GM12878 (cell line): Measurements from ENCODE around the gene CAB39. TPM values are rescaled to one million over a fixed set of nuclear protein-coding genes. Genes with fewer than 3 reads are reported as not detected.

Experiments
- ATAC-seq: fragments of 200-7000 bp; cut with Tn5 transposase; 3 replicates; pipeline ENCODE4 v1.9.1; 2020; ENCODE audit warnings: mild to moderate bottlenecking, moderate library complexity
- BruUV-seq: library from RNA; stranded (reverse); fragments of 400-500 nt; replicated peaks from 2 replicates; lab custom pipeline; 2021; lab: Mats Ljungman, UMichigan
- CTCF ChIA-PET: fragments of 300-600 bp; sonication (Branson Sonifier 250); formaldehyde crosslinking; extraction: SDS; loops from one replicate; lab custom pipeline; 2021; ENCODE audit warnings: inconsistent platforms; lab: Yijun Ruan, JAX
- POLR2A ChIA-PET: fragments of 350-600 bp; formaldehyde crosslinking; extraction: SDS; loops from one replicate; lab custom pipeline; 2021; ENCODE audit warnings: inconsistent platforms; lab: Charles Lee
- RAD21 ChIA-PET: fragments of 300-600 bp; sonication (Branson Sonifier 250); formaldehyde crosslinking; loops from one replicate; lab custom pipeline; 2023; ENCODE audit warnings: antibody characterized with exemption; ENCODE audit not compliant: unreplicated experiment; lab: Charles Lee
- SMC1A ChIA-PET: fragments of 300-600 bp; sonication (Branson Sonifier 250); formaldehyde crosslinking; loops from one replicate; lab custom pipeline; 2023; ENCODE audit not compliant: unreplicated experiment, uncharacterized antibody; lab: Charles Lee
- DNase-seq: peaks from one replicate; pipeline ENCODE4 v3.0.0-alpha.2; 2011; ENCODE audit warnings: low read depth, low spot score
- FAIRE-seq: peaks from 3 replicates; lab custom pipeline; 2011; peaks lifted over from hg19 to GRCh38; lab: Jason Lieb, UNC
- H2AFZ ChIP-seq: 2 replicates; pipeline ENCODE4 v1.6.0; 2011; ENCODE audit warnings: low read depth, low read length, control low read depth; ENCODE audit not compliant: control insufficient read depth
- H3K27ac ChIP-seq: 2 replicates; pipeline ENCODE4 v1.5.1; 2011; ENCODE audit warnings: control low read depth; ENCODE audit not compliant: control insufficient read depth, insufficient read depth
- H3K27me3 ChIP-seq, 2 experiments: replicated peaks in 1 of 2; 2 replicates each; pipeline versions ENCODE4 v1.6.0 to v1.6.1; 2011; ENCODE audit warnings: low read length in 1 of 2; ENCODE audit not compliant: control insufficient read depth in 2 of 2, insufficient read depth in 2 of 2
- H3K36me3 ChIP-seq, 2 experiments: 2 replicates each; pipeline ENCODE4 v1.5.1; 2011; ENCODE audit warnings: low read length in 1 of 2; ENCODE audit not compliant: control insufficient read depth in 2 of 2, insufficient read depth in 2 of 2
- H3K4me1 ChIP-seq: 2 replicates; pipeline ENCODE4 v1.6.1; 2011; ENCODE audit warnings: mild to moderate bottlenecking, low read length, moderate library complexity, mixed read lengths; ENCODE audit not compliant: control insufficient read depth, insufficient read depth
- H3K4me2 ChIP-seq: 2 replicates; pipeline ENCODE4 v1.6.0; 2011; ENCODE audit warnings: control low read depth; ENCODE audit not compliant: control insufficient read depth, insufficient read depth
- H3K4me3 ChIP-seq: fragments of 200-600 bp; sonication (generic); 2 replicates; pipeline ENCODE4 v1.5.1; 2016
- H3K79me2 ChIP-seq: 2 replicates; pipeline ENCODE4 v1.6.0; 2011; ENCODE audit warnings: low read length; ENCODE audit not compliant: control insufficient read depth, insufficient read depth
- H3K9ac ChIP-seq: 2 replicates; pipeline ENCODE4 v1.8.0; 2011; ENCODE audit warnings: low read length, control low read depth, mixed read lengths; ENCODE audit not compliant: control insufficient read depth, insufficient read depth
- H3K9me3 ChIP-seq: replicated peaks from 3 replicates; pipeline ENCODE4 v1.5.1; 2011; ENCODE audit warnings: mild to moderate bottlenecking, low read length; ENCODE audit not compliant: control insufficient read depth, insufficient read depth
- H4K20me1 ChIP-seq: 2 replicates; pipeline ENCODE4 v1.6.0; 2011; ENCODE audit not compliant: control insufficient read depth, insufficient read depth
- ASH2L ChIP-seq: fragments of 300-600, 200-600 bp; sonication (generic); IDR thresholded peaks from 2 replicates; pipeline ENCODE4 v1.6.1; 2017; ENCODE audit warnings: low read depth, mild to moderate bottlenecking, borderline replicate concordance
- CBX5 ChIP-seq: sonication (generic); IDR thresholded peaks from 2 replicates; pipeline ENCODE4 v1.6.1; 2016; ENCODE audit warnings: low read depth, moderate library complexity, mild to moderate bottlenecking, inconsistent platforms
- HDGF ChIP-seq: fragments of 450-650 bp; IDR thresholded peaks from 2 replicates; pipeline ENCODE4 v1.6.1; 2016; ENCODE audit warnings: antibody characterized with exemption
- IKZF2 ChIP-seq, 2 experiments: fragments of 450-650 bp; IDR thresholded peaks; 2 replicates each; pipeline ENCODE4 v1.6.1; 2017; ENCODE audit warnings: mild to moderate bottlenecking in 2 of 2, moderate library complexity in 2 of 2
- MEF2B ChIP-seq: fragments of 450-650 bp; IDR thresholded peaks from 2 replicates; pipeline ENCODE4 v1.6.1; 2018; ENCODE audit warnings: mild to moderate bottlenecking, moderate library complexity; ENCODE audit not compliant: partially characterized antibody, poor library complexity, severe bottlenecking
- MLLT1 ChIP-seq: fragments of 450-650 bp; IDR thresholded peaks from 2 replicates; pipeline ENCODE4 v1.6.1; 2016; ENCODE audit warnings: mild to moderate bottlenecking
- NBN ChIP-seq: fragments of 450-650 bp; IDR thresholded peaks from 2 replicates; pipeline ENCODE4 v1.6.1; 2016
- TARDBP ChIP-seq: IDR thresholded peaks from 2 replicates; pipeline ENCODE4 v1.6.1; 2016; ENCODE audit warnings: borderline replicate concordance
- YBX1 ChIP-seq: fragments of 450-650 bp; IDR thresholded peaks from 2 replicates; pipeline ENCODE4 v1.6.1; 2016; ENCODE audit warnings: antibody characterized with exemption
- ZNF384 ChIP-seq: IDR thresholded peaks from 2 replicates; pipeline ENCODE4 v1.6.1; 2012; ENCODE audit warnings: low read depth, mild to moderate bottlenecking, low read length, improper control_type of control experiment, borderline replicate concordance
- WGBS: methylation state at CpG from one replicate; pipeline ENCODE4 v1.1.6; 2016; ENCODE audit warnings: low lambda C conversion rate; ENCODE audit not compliant: insufficient replicate concordance, insufficient coverage; ENCODE audit errors: missing lambda C conversion rate; 5-methylcytosine and 5-hydroxymethylcytosine counted together
- in situ Hi-C: fragments of 300-500 bp; cut with MboI; formaldehyde crosslinking; loops from 9 replicates; pipeline ENCODE4 v1.14.3; 2018; ENCODE audit warnings: mixed read lengths
- intact Hi-C: fragments of 100-400 bp; cut with micrococcal nuclease; formaldehyde crosslinking; loops from one replicate; pipeline ENCODE4 v1.14.2; 2022; ENCODE audit not compliant: unreplicated experiment
- polyA plus RNA-seq, 11 experiments: library from polyadenylated mRNA; depleted of rRNA in 4 of 11; unstranded in 6 of 11; stranded (reverse) in 5 of 11; fragments of >200 nt; fragmentation: Nextera tagmentation in 4 of 11; fragmentation: Illumina TruSeq in 1 of 11; extraction: Ambion mirVana in 4 of 11; extraction: Trizol in 1 of 11; gene quantifications; 1 replicate in 1 of 11; 2 replicates in 10 of 11; pipeline versions ENCODE4 v1.2.1 to v1.2.3, GENCODE V29; 2011 to 2016; ENCODE audit warnings: inconsistent platforms in 2 of 11, missing spikeins in 2 of 11, low read depth in 1 of 11
- total RNA-seq, 4 experiments: library from RNA; depleted of rRNA in 3 of 4; stranded (reverse); fragments of >200 nt in 3 of 4; fragmentation: Illumina TruSeq in 1 of 4; extraction: Trizol in 1 of 4; gene quantifications; 2 replicates each; pipeline versions ENCODE4 v1.2.1 to v1.2.3, GENCODE V29; 2013 to 2021
- TF ChIP-seq, protein P1 (sequence below): IDR thresholded peaks from 2 replicates; pipeline ENCODE4 v1.6.1; 2012; ENCODE audit warnings: mild to moderate bottlenecking, low read depth, low read length

Gene CAB39
- total and polyA plus RNA-seq, 10 of the 15 experiments (the other 5 are each of a cell fraction or from before 2014, with no cell fraction given) = 13.3 to 129 (median 62.9) TPM

DNA sequence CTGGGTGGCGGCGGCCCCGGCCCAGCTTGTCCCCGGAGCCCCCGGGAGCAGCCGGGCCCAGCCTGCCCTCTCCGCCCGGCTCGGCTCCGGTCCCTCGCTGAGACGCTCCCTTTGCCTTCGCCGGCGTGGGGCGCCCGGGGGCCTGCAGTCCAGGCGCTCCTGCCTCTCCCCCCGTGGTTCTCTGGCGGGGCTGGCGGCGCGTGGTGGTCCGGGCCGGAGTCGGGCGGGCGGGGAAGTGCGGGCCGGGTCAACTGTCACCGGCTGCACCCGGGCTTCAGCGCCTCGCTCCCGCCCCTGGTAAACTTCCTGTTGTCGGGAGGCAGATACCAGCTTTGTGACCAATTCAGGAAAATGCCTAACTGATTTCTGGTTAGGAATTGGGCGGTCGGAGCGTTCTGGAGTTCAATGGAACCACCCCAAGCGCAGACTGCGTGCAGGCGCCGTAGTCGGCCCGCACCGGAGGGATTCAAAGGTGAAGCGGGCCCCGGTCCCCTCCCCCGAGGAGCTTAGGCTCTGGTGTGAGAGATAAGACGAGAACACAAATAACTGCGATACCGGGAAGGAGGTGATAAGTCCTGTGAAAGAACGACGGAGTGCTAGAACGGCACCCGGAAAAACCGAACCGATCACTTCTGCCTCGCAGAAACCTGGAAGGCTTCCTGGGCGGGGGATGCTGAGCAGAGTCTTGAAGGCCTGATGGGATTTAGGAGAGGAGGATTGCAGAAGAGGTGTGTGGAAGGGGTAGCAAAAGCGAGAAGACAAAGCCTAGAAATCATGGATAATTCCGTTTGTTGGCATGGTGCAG lies 891 bp downstream of the CAB39 start:
- peak; percentile 36 for ATAC-seq
- TF ChIP-seq MEF2B = peak; percentile 11
- 0 out of 2 replicates have a peak, but pooled peaks have one; percentile 0 for TF ChIP-seq TARDBP
- TF ChIP-seq IKZF2 (IDR thresholded peaks at IDR 0.05) = peak in 1 of 2 experiments; percentile 43; a peak in 1 of 4 replicates
- TF ChIP-seq CBX5 = no peak
- 0 out of 2 replicates have a peak, but pooled peaks have one; percentile 34 for TF ChIP-seq YBX1
- TF ChIP-seq NBN = peak; percentile 61; the same call in 1 of the 2 replicates
- no peak for TF ChIP-seq ZNF384
- peak; percentile 85 for TF ChIP-seq MLLT1
- 0 out of 2 replicates have a peak, but pooled peaks have one; percentile 44 for TF ChIP-seq ASH2L
- TF ChIP-seq, protein P1, sequence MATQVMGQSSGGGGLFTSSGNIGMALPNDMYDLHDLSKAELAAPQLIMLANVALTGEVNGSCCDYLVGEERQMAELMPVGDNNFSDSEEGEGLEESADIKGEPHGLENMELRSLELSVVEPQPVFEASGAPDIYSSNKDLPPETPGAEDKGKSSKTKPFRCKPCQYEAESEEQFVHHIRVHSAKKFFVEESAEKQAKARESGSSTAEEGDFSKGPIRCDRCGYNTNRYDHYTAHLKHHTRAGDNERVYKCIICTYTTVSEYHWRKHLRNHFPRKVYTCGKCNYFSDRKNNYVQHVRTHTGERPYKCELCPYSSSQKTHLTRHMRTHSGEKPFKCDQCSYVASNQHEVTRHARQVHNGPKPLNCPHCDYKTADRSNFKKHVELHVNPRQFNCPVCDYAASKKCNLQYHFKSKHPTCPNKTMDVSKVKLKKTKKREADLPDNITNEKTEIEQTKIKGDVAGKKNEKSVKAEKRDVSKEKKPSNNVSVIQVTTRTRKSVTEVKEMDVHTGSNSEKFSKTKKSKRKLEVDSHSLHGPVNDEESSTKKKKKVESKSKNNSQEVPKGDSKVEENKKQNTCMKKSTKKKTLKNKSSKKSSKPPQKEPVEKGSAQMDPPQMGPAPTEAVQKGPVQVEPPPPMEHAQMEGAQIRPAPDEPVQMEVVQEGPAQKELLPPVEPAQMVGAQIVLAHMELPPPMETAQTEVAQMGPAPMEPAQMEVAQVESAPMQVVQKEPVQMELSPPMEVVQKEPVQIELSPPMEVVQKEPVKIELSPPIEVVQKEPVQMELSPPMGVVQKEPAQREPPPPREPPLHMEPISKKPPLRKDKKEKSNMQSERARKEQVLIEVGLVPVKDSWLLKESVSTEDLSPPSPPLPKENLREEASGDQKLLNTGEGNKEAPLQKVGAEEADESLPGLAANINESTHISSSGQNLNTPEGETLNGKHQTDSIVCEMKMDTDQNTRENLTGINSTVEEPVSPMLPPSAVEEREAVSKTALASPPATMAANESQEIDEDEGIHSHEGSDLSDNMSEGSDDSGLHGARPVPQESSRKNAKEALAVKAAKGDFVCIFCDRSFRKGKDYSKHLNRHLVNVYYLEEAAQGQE = no peak
- 0 out of 2 replicates have a peak, but pooled peaks have one; percentile 73 for TF ChIP-seq HDGF

More for the DNA sequence above, 891 bp downstream of the CAB39 start:
- Histone ChIP-seq H3K79me2 (peaks cover 64% of the 10 kb centered on the region), H3K27me3 (no peaks in the 10 kb centered on the region), H3K4me1 (peaks cover 10% of the 10 kb centered on the region), H3K27ac (peak overlapping the region; percentile 85), H3K9ac (peak overlapping the region; percentile 86), H4K20me1 (peaks cover 3% of the 10 kb centered on the region; the same call in 1 of the 2 replicates), H2AFZ (no peak overlapping the region; the same call in 1 of the 2 replicates), H3K9me3 (no peaks in the 10 kb centered on the region), H3K4me2 (peak overlapping the region; percentile 84), H3K36me3 (0 out of 4 replicates have a peak, but pooled peaks cover 0 to 6% of the 10 kb centered on the region in 2 experiments), H3K4me3 (peak overlapping the region; percentile 100)
- CTCF ChIA-PET = interaction anchor here (0.9 to 2.2 kb wide), 22 partner anchors 12 to 705 kb away, joined by 3 to 29 read pairs (median 4); no protein-coding TSS in a partner anchor
- POLR2A ChIA-PET = interaction anchor here (0.6 to 4.6 kb wide), 23 partner anchors 9 to 848 kb away, joined by 3 to 54 read pairs (median 7); no protein-coding TSS in a partner anchor
- FAIRE-seq = no peak
- intact Hi-C loops = loop anchor here (2.0 to 10.0 kb wide), 6 partner anchors 45 to 489 kb away; partner anchors contain the start of genes SP100 and SP140
- under 1% methylated on average over 44 of the region's 62 CpGs for WGBS
- BruUV-seq = no TSS peak
- SMC1A ChIA-PET = interaction anchor here (0.7 to 2.3 kb wide), 36 partner anchors 9 to 112 kb away, joined by 3 to 54 read pairs (median 6); no protein-coding TSS in a partner anchor
- in situ Hi-C loops = no loop called here
- DNase-seq = no peak
- RAD21 ChIA-PET = interaction anchor here (0.7 to 5.6 kb wide), 29 partner anchors 9 to 511 kb away, joined by 3 to 86 read pairs (median 7); partner anchors contain the start of gene SP100
